Activated CD4-positive, alpha-beta memory T cell treated with anti-CD3 and anti-CD28 coated beads, Interleukin-2, amount 10 ng/mL, durations not matched to agents 7 days and 5 days (primary cell): ENCODE data around the gene WIPF1. TPM values are rescaled to one million over a fixed set of nuclear protein-coding genes. Genes with fewer than 3 reads are reported as not detected.
A peak's percentile ranks its signal among the peaks of the same experiment; 100 is the strongest.

ENCODE experiments used
- CTCF ChIA-PET: fragments of 350-600 bp; sonication (Branson Sonifier 250); formaldehyde crosslinking; loops from one replicate; lab custom pipeline; 2021; ENCODE audit warnings: antibody characterized with exemption, inconsistent platforms; lab: Charles Lee
- POLR2A ChIA-PET: fragments of 350-600 bp; sonication (Branson Sonifier 250); formaldehyde crosslinking; loops from one replicate; lab custom pipeline; 2021; ENCODE audit warnings: antibody characterized with exemption; lab: Charles Lee
- DNase-seq: peaks from one replicate; pipeline ENCODE4 v3.0.0-alpha.2; 2020
- H3K27ac Mint-ChIP-seq: one replicate; pipeline ENCODE4 v1.8.0; 2021; ENCODE audit warnings: mild to moderate bottlenecking, mixed read lengths
- H3K27me3 Mint-ChIP-seq: one replicate; pipeline ENCODE4 v1.8.0; 2021; ENCODE audit warnings: mixed read lengths
- H3K36me3 Mint-ChIP-seq: one replicate; pipeline ENCODE4 v1.8.0; 2021; ENCODE audit warnings: low read depth, mixed read lengths
- H3K4me1 Mint-ChIP-seq: one replicate; pipeline ENCODE4 v1.8.0; 2021; ENCODE audit warnings: mixed read lengths
- H3K4me3 Mint-ChIP-seq: one replicate; pipeline ENCODE4 v1.8.0; 2021; ENCODE audit warnings: mild to moderate bottlenecking, mixed read lengths
- H3K9me3 Mint-ChIP-seq: one replicate; pipeline ENCODE4 v1.8.0; 2021; ENCODE audit warnings: mixed read lengths
- total RNA-seq, 2 experiments: library from RNA; stranded (reverse); gene quantifications; one replicate each; pipeline ENCODE4 v1.2.3, GENCODE V29; 2021

The WIPF1 gene
- total RNA-seq, 2 experiments from 2014 or later = 574 to 590 TPM

GRCh38 chr2:174595116-174595809 is 2.3 kb downstream of the WIPF1 start:
- Mint-ChIP-seq H3K4me3 (peak overlapping the region; percentile 86), H3K9me3 (no peaks in the 10 kb centered on the region), H3K4me1 (peaks cover 56% of the 10 kb centered on the region), H3K27ac (peak overlapping the region; percentile 96), H3K27me3 (no peaks in the 10 kb centered on the region), H3K36me3 (peaks cover 78% of the 10 kb centered on the region)
- no peak for DNase-seq
- ChIA-PET POLR2A (interaction anchor here (0.8 to 15.7 kb wide), 9 partner anchors 8 to 108 kb away, joined by 3 to 558 read pairs (median 68); partner anchors contain the start of gene GPR155), CTCF (interaction anchor here (0.6 to 11.3 kb wide), 14 partner anchors 8 to 897 kb away, joined by 3 to 82 read pairs (median 5); no protein-coding TSS in a partner anchor)

- Mint-ChIP-seq H3K4me3 (peak overlapping the region; percentile 86), H3K27ac (peak overlapping the region; percentile 96), H3K36me3 (peaks cover 78% of the 10 kb centered on the region), H3K9me3 (no peaks in the 10 kb centered on the region), H3K27me3 (no peaks in the 10 kb centered on the region), H3K4me1 (peaks cover 55% of the 10 kb centered on the region)
- POLR2A ChIA-PET = interaction anchor here (0.8 to 15.7 kb wide), 12 partner anchors 9 to 574 kb away, joined by 3 to 558 read pairs (median 21); partner anchors contain the start of gene GPR155
- no peak for DNase-seq
- CTCF ChIA-PET = interaction anchor here (0.6 to 11.3 kb wide), 17 partner anchors 9 to 108 kb away, joined by 3 to 82 read pairs (median 5); partner anchors contain the start of gene GPR155
These were observed 3.1 kb downstream of the WIPF1 start for GRCh38 chr2:174594456-174594855.

- ChIA-PET POLR2A (interaction anchor here (0.6 to 15.7 kb wide), 16 partner anchors 9 to 1408 kb away, joined by 3 to 558 read pairs (median 10); partner anchors contain the start of genes ATF2, GPR155 and SCRN3), CTCF (interaction anchor here (0.6 to 11.3 kb wide), 12 partner anchors 10 to 107 kb away, joined by 3 to 82 read pairs (median 5); partner anchors contain the start of gene GPR155)
- peaks cover 55% of the 10 kb centered on the region for H3K4me1 Mint-ChIP-seq
- peak overlapping the region; percentile 86 for H3K4me3 Mint-ChIP-seq
- peaks cover 81% of the 10 kb centered on the region for H3K36me3 Mint-ChIP-seq
- DNase-seq = peak; percentile 79
- no peaks in the 10 kb centered on the region for H3K9me3 Mint-ChIP-seq
- H3K27ac Mint-ChIP-seq = peak overlapping the region; percentile 96
- H3K27me3 Mint-ChIP-seq = no peaks in the 10 kb centered on the region
These were observed 3.9 kb downstream of the WIPF1 start for GRCh38 chr2:174593574-174594203.

- CTCF ChIA-PET = interaction anchor here (1.3 to 11.3 kb wide), 8 partner anchors 10 to 106 kb away, joined by 4 to 82 read pairs (median 5); partner anchors contain the start of gene GPR155
- no peak for DNase-seq
- Mint-ChIP-seq H3K27me3 (no peaks in the 10 kb centered on the region), H3K9me3 (no peaks in the 10 kb centered on the region), H3K4me1 (peaks cover 56% of the 10 kb centered on the region), H3K36me3 (peaks cover 86% of the 10 kb centered on the region), H3K27ac (peak overlapping the region; percentile 96), H3K4me3 (peak overlapping the region; percentile 86)
- POLR2A ChIA-PET = interaction anchor here (0.7 to 15.7 kb wide), 11 partner anchors 10 to 575 kb away, joined by 3 to 558 read pairs (median 24); partner anchors contain the start of genes ATF2, GPR155 and SCRN3
These were observed 4.6 kb downstream of the WIPF1 start for GRCh38 chr2:174593041-174593440.

GRCh38 chr2:174591740-174592139 is 5.9 kb downstream of the WIPF1 start:
- no peaks in the 10 kb centered on the region for H3K9me3 Mint-ChIP-seq
- H3K4me1 Mint-ChIP-seq = peaks cover 62% of the 10 kb centered on the region
- ChIA-PET CTCF (interaction anchor here (1.0 to 3.0 kb wide), 3 partner anchors 11 to 97 kb away, joined by 4 to 12 read pairs (median 7); no protein-coding TSS in a partner anchor), POLR2A (interaction anchor here (1.0 to 15.7 kb wide), 6 partner anchors 9 to 104 kb away, joined by 6 to 558 read pairs (median 160); partner anchors contain the start of gene GPR155)
- peak overlapping the region; percentile 83 for H3K27ac Mint-ChIP-seq
- H3K27me3 Mint-ChIP-seq = no peaks in the 10 kb centered on the region
- H3K36me3 Mint-ChIP-seq = peaks cover 84% of the 10 kb centered on the region
- no peak for DNase-seq
- peak overlapping the region; percentile 64 for H3K4me3 Mint-ChIP-seq

- DNase-seq = no peak
- Mint-ChIP-seq H3K4me3 (peak overlapping the region; percentile 64), H3K36me3 (peaks cover 80% of the 10 kb centered on the region), H3K27ac (peak overlapping the region; percentile 83), H3K4me1 (peaks cover 68% of the 10 kb centered on the region), H3K9me3 (no peaks in the 10 kb centered on the region), H3K27me3 (no peaks in the 10 kb centered on the region)
- ChIA-PET CTCF (interaction anchor here (1.0 to 3.0 kb wide), 3 partner anchors 12 to 97 kb away, joined by 4 to 12 read pairs (median 7); no protein-coding TSS in a partner anchor), POLR2A (interaction anchor here (0.7 to 15.7 kb wide), 9 partner anchors 8 to 104 kb away, joined by 3 to 558 read pairs (median 68); partner anchors contain the start of gene GPR155)
These were observed 6.5 kb downstream of the WIPF1 start for GRCh38 chr2:174590928-174591648.

GRCh38 chr2:174590346-174590745 is 7.3 kb downstream of the WIPF1 start:
- peaks cover 80% of the 10 kb centered on the region for H3K36me3 Mint-ChIP-seq
- H3K27me3 Mint-ChIP-seq = no peaks in the 10 kb centered on the region
- peak overlapping the region; percentile 83 for H3K27ac Mint-ChIP-seq
- peaks cover 74% of the 10 kb centered on the region for H3K4me1 Mint-ChIP-seq
- no peak for DNase-seq
- ChIA-PET POLR2A (interaction anchor here (0.5 to 15.7 kb wide), 7 partner anchors 8 to 105 kb away, joined by 3 to 558 read pairs (median 3); no protein-coding TSS in a partner anchor), CTCF (interaction anchor here (3.0 kb wide), 1 partner anchor 98 kb away, joined by 12 read pairs; no protein-coding TSS in a partner anchor)
- no peaks in the 10 kb centered on the region for H3K9me3 Mint-ChIP-seq
- H3K4me3 Mint-ChIP-seq = peak overlapping the region; percentile 21

GRCh38 chr2:174589334-174589733 is 8.3 kb downstream of the WIPF1 start:
- POLR2A ChIA-PET = interaction anchor here (12.7 to 17.5 kb wide), 3 partner anchors 6 to 24 kb away, joined by 204 to 444 read pairs (median 204); partner anchors contain the start of gene WIPF1
- peaks cover 81% of the 10 kb centered on the region for H3K36me3 Mint-ChIP-seq
- H3K27ac Mint-ChIP-seq = peak overlapping the region; percentile 69
- H3K4me3 Mint-ChIP-seq = peak overlapping the region; percentile 3
- no peak for DNase-seq
- peaks cover 82% of the 10 kb centered on the region for H3K4me1 Mint-ChIP-seq
- CTCF ChIA-PET = interaction anchor here (3.0 kb wide), 1 partner anchor 99 kb away, joined by 12 read pairs; no protein-coding TSS in a partner anchor
- no peaks in the 10 kb centered on the region for H3K9me3 Mint-ChIP-seq
- no peaks in the 10 kb centered on the region for H3K27me3 Mint-ChIP-seq

- CTCF ChIA-PET = no interaction called here
- H3K27ac Mint-ChIP-seq = peak overlapping the region; percentile 69
- H3K9me3 Mint-ChIP-seq = no peaks in the 10 kb centered on the region
- no peaks in the 10 kb centered on the region for H3K27me3 Mint-ChIP-seq
- POLR2A ChIA-PET = interaction anchor here (1.7 to 17.5 kb wide), 2 partner anchors 7 to 22 kb away, joined by 3 to 204 read pairs; partner anchors contain the start of gene WIPF1
- H3K4me3 Mint-ChIP-seq = peak overlapping the region; percentile 19
- DNase-seq = no peak
- peaks cover 78% of the 10 kb centered on the region for H3K36me3 Mint-ChIP-seq
- peaks cover 84% of the 10 kb centered on the region for H3K4me1 Mint-ChIP-seq
These were observed 9.1 kb downstream of the WIPF1 start for GRCh38 chr2:174588463-174588862.

GRCh38 chr2:174587579-174587978 is 10.0 kb downstream of the WIPF1 start:
- Mint-ChIP-seq H3K36me3 (peaks cover 79% of the 10 kb centered on the region), H3K4me1 (peaks cover 86% of the 10 kb centered on the region), H3K4me3 (no peak overlapping the region), H3K27ac (peak overlapping the region; percentile 69), H3K27me3 (no peaks in the 10 kb centered on the region), H3K9me3 (no peaks in the 10 kb centered on the region)
- ChIA-PET CTCF (interaction anchor here (0.6 to 1.4 kb wide), 3 partner anchors 47 to 110 kb away, joined by 3 read pairs; no protein-coding TSS in a partner anchor), POLR2A (interaction anchor here (1.1 to 17.5 kb wide), 4 partner anchors 8 to 31 kb away, joined by 3 to 204 read pairs (median 4); partner anchors contain the start of gene WIPF1)
- DNase-seq = no peak
